ENCODE data around the gene EID2B. TPM values are rescaled to one million over a fixed set of nuclear protein-coding genes. Genes with fewer than 3 reads are reported as not detected.

The EID2B gene
- total and polyA plus RNA-seq, 2 of the 13 experiments (the other 11 are each of a cell fraction or from before 2014, with no cell fraction given), result 2.5 to 3.7 TPM

- TF ChIP-seq ZBTB14 (CRISPR knock-in tag; IDR thresholded peaks at IDR 0.05) (peak; percentile 72), ZNF160 (CRISPR knock-in tag; IDR thresholded peaks at IDR 0.05) (peak; percentile 86), MIER3 (CRISPR knock-in tag; IDR thresholded peaks at IDR 0.05; ENCODE audit: borderline replicate concordance) (0 out of 2 replicates have a peak, but pooled peaks have one; percentile 26), YEATS4 (CRISPR knock-in tag; IDR thresholded peaks at IDR 0.05; ENCODE audit: borderline replicate concordance) (peak; percentile 73; the same call in 1 of the 2 replicates), ZNF260 (CRISPR knock-in tag; IDR thresholded peaks at IDR 0.05; ENCODE audit: borderline replicate concordance, low read depth) (no peak), SRSF1 (optimal IDR thresholded peaks at IDR 0.05; ENCODE audit: low read depth, low read length) (no peak), ASH2L (IDR thresholded peaks at IDR 0.05; ENCODE audit: insufficient read length, low read depth, low read length) (peak; percentile 65), REPIN1 (CRISPR knock-in tag; IDR thresholded peaks at IDR 0.05; ENCODE audit: borderline replicate concordance, low read depth) (no peak; the same call in 1 of the 2 replicates), KDM4B (CRISPR knock-in tag; IDR thresholded peaks at IDR 0.05) (no peak), CC2D1A (CRISPR knock-in tag; IDR thresholded peaks at IDR 0.05) (no peak), ZNF644 (CRISPR knock-in tag; IDR thresholded peaks at IDR 0.05; ENCODE audit: low read depth) (no peak), REXO4 (CRISPR knock-in tag; IDR thresholded peaks at IDR 0.05; ENCODE audit: borderline replicate concordance) (no peak), ATM (IDR thresholded peaks at IDR 0.05; ENCODE audit: borderline replicate concordance) (no peak), IKZF4 (CRISPR knock-in tag; IDR thresholded peaks at IDR 0.05; ENCODE audit: borderline replicate concordance, low read depth, not compliant biosample characterization) (peak; percentile 78), POLR2A (IDR thresholded peaks at IDR 0.05; ENCODE audit: insufficient read depth in 1 of 2, low read depth in 2 of 2, low read length in 2 of 2) (peak; percentile 86 to 88)
- TF ChIP-seq, protein P1, sequence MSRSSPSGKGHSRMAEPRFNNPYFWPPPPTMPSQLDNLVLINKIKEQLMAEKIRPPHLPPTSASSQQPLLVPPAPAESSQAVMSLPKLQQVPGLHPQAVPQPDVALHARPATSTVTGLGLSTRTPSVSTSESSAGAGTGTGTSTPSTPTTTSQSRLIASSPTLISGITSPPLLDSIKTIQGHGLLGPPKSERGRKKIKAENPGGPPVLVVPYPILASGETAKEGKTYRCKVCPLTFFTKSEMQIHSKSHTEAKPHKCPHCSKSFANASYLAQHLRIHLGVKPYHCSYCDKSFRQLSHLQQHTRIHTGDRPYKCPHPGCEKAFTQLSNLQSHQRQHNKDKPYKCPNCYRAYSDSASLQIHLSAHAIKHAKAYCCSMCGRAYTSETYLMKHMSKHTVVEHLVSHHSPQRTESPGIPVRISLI (CRISPR knock-in tag; IDR thresholded peaks at IDR 0.05; ENCODE audit: borderline replicate concordance), result no peak
- TF ChIP-seq, protein P2, sequence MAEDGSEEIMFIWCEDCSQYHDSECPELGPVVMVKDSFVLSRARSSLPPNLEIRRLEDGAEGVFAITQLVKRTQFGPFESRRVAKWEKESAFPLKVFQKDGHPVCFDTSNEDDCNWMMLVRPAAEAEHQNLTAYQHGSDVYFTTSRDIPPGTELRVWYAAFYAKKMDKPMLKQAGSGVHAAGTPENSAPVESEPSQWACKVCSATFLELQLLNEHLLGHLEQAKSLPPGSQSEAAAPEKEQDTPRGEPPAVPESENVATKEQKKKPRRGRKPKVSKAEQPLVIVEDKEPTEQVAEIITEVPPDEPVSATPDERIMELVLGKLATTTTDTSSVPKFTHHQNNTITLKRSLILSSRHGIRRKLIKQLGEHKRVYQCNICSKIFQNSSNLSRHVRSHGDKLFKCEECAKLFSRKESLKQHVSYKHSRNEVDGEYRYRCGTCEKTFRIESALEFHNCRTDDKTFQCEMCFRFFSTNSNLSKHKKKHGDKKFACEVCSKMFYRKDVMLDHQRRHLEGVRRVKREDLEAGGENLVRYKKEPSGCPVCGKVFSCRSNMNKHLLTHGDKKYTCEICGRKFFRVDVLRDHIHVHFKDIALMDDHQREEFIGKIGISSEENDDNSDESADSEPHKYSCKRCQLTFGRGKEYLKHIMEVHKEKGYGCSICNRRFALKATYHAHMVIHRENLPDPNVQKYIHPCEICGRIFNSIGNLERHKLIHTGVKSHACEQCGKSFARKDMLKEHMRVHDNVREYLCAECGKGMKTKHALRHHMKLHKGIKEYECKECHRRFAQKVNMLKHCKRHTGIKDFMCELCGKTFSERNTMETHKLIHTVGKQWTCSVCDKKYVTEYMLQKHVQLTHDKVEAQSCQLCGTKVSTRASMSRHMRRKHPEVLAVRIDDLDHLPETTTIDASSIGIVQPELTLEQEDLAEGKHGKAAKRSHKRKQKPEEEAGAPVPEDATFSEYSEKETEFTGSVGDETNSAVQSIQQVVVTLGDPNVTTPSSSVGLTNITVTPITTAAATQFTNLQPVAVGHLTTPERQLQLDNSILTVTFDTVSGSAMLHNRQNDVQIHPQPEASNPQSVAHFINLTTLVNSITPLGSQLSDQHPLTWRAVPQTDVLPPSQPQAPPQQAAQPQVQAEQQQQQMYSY (CRISPR knock-in tag; IDR thresholded peaks at IDR 0.05), result peak; percentile 62; the same call in 1 of the 2 replicates
- TF ChIP-seq, protein P3, sequence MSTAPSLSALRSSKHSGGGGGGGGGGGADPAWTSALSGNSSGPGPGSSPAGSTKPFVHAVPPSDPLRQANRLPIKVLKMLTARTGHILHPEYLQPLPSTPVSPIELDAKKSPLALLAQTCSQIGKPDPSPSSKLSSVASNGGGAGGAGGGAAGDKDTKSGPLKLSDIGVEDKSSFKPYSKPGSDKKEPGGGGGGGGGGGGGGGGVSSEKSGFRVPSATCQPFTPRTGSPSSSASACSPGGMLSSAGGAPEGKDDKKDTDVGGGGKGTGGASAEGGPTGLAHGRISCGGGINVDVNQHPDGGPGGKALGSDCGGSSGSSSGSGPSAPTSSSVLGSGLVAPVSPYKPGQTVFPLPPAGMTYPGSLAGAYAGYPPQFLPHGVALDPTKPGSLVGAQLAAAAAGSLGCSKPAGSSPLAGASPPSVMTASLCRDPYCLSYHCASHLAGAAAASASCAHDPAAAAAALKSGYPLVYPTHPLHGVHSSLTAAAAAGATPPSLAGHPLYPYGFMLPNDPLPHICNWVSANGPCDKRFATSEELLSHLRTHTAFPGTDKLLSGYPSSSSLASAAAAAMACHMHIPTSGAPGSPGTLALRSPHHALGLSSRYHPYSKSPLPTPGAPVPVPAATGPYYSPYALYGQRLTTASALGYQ (CRISPR knock-in tag; IDR thresholded peaks at IDR 0.05), result 0 out of 2 replicates have a peak, but pooled peaks have one; percentile 49
- TF ChIP-seq, protein P4, sequence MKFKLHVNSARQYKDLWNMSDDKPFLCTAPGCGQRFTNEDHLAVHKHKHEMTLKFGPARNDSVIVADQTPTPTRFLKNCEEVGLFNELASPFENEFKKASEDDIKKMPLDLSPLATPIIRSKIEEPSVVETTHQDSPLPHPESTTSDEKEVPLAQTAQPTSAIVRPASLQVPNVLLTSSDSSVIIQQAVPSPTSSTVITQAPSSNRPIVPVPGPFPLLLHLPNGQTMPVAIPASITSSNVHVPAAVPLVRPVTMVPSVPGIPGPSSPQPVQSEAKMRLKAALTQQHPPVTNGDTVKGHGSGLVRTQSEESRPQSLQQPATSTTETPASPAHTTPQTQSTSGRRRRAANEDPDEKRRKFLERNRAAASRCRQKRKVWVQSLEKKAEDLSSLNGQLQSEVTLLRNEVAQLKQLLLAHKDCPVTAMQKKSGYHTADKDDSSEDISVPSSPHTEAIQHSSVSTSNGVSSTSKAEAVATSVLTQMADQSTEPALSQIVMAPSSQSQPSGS (CRISPR knock-in tag; IDR thresholded peaks at IDR 0.05), result peak; percentile 36; the same call in 1 of the 2 replicates
These were observed 7.1 kb upstream of the EID2B start, which contains the start of gene EID2 (continued) for GRCh38 chr19:39539518-39540332.

Measured in HepG2 (cell line).